LNCaP clone FGC (cell line): ENCODE results near the gene HOXA2.

Source experiments
- DNase-seq: peaks from one replicate; pipeline ENCODE4 v3.0.0-alpha.2; 2011; ENCODE audit warnings: low read depth
- H3K4me3 ChIP-seq: 2 replicates; pipeline ENCODE4 v1.5.1; 2011; ENCODE audit warnings: mild to moderate bottlenecking, low read depth, low read length, control low read depth
- TF ChIP-seq, protein P1 (sequence below): IDR thresholded peaks from 2 replicates; pipeline ENCODE4 v1.5.1; 2012; ENCODE audit warnings: mild to moderate bottlenecking; ENCODE audit not compliant: control insufficient read depth, insufficient read depth; ENCODE audit errors: extremely low read depth

HOXA2 gene

DNA sequence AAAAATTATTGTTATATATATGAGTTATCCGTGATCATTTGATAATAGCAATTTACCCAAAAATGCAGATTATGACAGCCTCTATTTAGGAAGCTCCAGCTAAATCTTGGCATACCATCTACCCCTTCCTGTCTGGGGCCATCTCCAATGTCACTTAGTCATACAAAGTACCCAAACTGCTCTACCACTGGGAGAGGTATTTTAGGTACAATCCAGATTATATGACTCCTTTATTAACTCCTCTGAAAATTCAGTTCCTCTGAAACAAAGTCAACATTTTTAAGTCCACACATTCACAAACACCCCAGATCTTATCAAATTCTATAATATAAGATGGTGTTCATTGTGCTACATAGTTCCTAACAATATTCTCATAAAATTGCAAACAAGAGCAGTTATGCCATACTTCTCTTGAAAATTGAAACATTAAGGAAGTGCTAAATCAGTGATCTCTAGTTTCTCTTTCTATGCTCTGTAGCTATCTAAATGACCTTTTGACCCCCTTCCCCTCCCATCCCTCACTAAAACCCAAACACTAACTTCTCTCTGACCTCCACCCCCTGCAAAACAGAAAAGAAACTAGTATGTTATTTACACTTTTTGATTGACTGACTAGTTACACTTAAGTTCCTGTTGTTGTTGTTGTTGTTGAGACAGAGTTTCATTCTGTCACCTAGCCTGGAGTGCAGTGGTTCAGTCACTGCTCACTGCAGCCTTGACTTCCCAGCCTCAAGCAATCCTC, 23.1 kb downstream of the HOXA2 start:
- H3K4me3 ChIP-seq: no peak overlapping the region
- DNase-seq: no peak
- TF ChIP-seq, protein P1, sequence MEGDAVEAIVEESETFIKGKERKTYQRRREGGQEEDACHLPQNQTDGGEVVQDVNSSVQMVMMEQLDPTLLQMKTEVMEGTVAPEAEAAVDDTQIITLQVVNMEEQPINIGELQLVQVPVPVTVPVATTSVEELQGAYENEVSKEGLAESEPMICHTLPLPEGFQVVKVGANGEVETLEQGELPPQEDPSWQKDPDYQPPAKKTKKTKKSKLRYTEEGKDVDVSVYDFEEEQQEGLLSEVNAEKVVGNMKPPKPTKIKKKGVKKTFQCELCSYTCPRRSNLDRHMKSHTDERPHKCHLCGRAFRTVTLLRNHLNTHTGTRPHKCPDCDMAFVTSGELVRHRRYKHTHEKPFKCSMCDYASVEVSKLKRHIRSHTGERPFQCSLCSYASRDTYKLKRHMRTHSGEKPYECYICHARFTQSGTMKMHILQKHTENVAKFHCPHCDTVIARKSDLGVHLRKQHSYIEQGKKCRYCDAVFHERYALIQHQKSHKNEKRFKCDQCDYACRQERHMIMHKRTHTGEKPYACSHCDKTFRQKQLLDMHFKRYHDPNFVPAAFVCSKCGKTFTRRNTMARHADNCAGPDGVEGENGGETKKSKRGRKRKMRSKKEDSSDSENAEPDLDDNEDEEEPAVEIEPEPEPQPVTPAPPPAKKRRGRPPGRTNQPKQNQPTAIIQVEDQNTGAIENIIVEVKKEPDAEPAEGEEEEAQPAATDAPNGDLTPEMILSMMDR: no peak

DNA sequence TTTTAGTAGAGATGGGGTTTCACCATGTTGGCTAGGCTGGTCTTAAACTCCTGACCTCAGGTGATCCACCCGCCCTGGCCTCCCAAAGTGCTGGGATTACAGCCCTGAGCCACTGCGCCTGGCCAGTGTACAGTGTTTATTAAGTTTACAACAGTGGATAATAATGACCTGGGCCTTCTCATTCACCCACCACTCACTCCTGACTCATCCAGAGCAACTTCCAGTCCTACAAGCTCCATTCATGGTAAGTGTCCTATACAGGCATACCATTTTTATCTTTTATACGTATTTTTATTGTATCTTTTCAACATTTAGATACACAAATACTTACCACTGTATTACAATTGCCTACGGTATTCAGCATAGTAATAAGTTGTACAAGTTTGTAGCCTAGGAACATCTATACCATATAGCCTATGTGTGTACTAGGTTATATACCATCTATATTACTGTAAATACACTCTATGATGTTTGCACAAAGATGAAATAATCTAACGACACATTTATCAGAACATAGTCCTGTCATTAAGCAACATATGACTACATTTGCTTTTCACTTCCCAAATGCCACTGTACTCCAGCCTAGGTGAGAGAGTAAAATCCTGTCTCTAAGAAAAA, 23.8 kb downstream of the HOXA2 start:
- no peak overlapping the region for H3K4me3 ChIP-seq
- TF ChIP-seq, protein P1: no peak
- no peak for DNase-seq

GRCh38 chr7:27073076-27073475, 29.4 kb downstream of the HOXA2 start:
- TF ChIP-seq, protein P1: no peak
- peak; percentile 22 for DNase-seq
- H3K4me3 ChIP-seq: no peak overlapping the region

- TF ChIP-seq, protein P1: no peak
- H3K4me3 ChIP-seq: no peak overlapping the region
- no peak for DNase-seq
Observed at GRCh38 chr7:27071622-27072390, 30.7 kb downstream of the HOXA2 start.

DNA sequence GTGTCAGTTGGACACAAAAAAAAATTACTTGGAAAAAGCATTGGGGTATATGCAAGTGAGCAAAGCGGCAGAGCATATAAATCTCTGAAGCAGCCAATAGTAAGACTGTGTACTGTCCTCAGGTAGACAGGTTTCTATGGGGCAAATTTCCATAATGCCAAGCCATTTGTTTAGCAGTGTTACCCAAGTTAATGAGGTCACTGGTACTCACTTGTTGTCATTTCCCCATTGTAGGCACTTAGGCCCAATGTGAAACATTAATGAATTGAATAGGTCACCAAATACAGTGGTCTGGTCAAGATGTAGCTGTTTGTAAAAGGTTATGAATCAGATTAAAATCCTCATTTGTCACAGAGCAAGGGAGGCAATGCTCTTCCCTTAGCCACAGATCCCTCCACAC, 34.2 kb downstream of the HOXA2 start:
- no peak for DNase-seq
- TF ChIP-seq, protein P1: no peak

DNA sequence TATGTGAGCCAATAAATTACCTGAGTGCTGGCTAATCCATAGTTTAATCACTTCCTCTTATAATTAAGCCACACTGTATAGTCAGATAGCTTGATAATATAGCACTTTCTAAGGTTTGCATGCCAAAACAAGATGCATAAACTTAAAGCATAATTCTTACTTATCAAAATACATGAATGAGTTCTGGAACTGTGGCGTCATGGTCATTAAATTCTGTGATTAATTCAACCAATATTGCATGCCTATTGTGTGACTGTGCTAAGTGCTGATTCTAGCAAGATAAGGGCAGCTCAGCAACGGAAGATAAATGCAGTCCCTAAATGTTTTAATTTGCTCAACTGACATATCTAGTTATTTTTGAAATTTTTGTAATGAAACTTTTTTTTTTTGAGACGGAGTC, 36.3 kb downstream of the HOXA2 start:
- H3K4me3 ChIP-seq: no peak overlapping the region
- no peak for DNase-seq
- TF ChIP-seq, protein P1: no peak

More for the DNA sequence above, 34.2 kb downstream of the HOXA2 start:
- no peak overlapping the region for H3K4me3 ChIP-seq
